ENCODE measurements around the gene PLPPR1.

DNA sequence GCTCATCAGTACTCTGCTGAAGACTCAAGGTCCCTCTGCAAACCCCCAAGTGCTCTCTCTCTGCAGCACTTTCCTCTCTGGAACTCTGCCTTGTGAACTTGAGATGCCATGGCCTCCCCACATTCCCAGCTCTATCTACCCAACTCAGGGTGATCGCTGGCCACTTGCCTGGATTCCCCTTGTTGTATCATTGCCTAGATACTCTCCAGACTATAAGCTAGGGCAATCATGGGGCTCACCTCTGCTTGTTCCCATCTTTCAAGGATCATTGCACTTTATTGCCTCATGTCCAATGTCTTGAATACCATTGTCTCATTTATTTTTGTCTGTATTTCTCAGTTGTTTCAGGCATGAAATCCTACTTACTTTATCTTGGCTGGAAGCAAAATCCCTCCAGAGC is 144.1 kb downstream of the PLPPR1 start:
- TF ChIP-seq, protein P1, sequence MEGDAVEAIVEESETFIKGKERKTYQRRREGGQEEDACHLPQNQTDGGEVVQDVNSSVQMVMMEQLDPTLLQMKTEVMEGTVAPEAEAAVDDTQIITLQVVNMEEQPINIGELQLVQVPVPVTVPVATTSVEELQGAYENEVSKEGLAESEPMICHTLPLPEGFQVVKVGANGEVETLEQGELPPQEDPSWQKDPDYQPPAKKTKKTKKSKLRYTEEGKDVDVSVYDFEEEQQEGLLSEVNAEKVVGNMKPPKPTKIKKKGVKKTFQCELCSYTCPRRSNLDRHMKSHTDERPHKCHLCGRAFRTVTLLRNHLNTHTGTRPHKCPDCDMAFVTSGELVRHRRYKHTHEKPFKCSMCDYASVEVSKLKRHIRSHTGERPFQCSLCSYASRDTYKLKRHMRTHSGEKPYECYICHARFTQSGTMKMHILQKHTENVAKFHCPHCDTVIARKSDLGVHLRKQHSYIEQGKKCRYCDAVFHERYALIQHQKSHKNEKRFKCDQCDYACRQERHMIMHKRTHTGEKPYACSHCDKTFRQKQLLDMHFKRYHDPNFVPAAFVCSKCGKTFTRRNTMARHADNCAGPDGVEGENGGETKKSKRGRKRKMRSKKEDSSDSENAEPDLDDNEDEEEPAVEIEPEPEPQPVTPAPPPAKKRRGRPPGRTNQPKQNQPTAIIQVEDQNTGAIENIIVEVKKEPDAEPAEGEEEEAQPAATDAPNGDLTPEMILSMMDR (IDR thresholded peaks at IDR 0.05; ENCODE audit: low read length), result no peak
- TF ChIP-seq EZH2phosphoT487 (IDR thresholded peaks at IDR 0.05; ENCODE audit: low read length), result no peak
